IMR-90 (cell line): ENCODE measurements around the gene FGD5. TPM values are rescaled to one million over a fixed set of nuclear protein-coding genes. Genes with fewer than 3 reads are reported as not detected.

ENCODE experiments used
- ATAC-seq: fragments of 200-7000 bp; cut with Tn5 transposase; 2 replicates; pipeline ENCODE4 v1.9.1; 2020; ENCODE audit warnings: low read depth, mild to moderate bottlenecking, moderate library complexity
- BruUV-seq: library from RNA; stranded (reverse); fragments of 400-500 nt; replicated peaks from 2 replicates; lab custom pipeline; 2021; lab: Mats Ljungman, UMichigan
- CTCF ChIA-PET: fragments of 300-600 bp; formaldehyde crosslinking; extraction: SDS; loops from one replicate; lab custom pipeline; 2021; ENCODE audit warnings: antibody characterized with exemption; lab: Yijun Ruan, JAX
- POLR2A ChIA-PET: fragments of 300-600 bp; sonication (Branson Sonifier 250); formaldehyde crosslinking; loops from one replicate; lab custom pipeline; 2022; ENCODE audit warnings: antibody characterized with exemption; ENCODE audit not compliant: unreplicated experiment; lab: Charles Lee
- DNase-seq: peaks from one replicate; pipeline ENCODE4 v3.0.0; 2013
- H2AFZ ChIP-seq: replicated peaks from 2 replicates; pipeline ENCODE3; 2013; ENCODE audit warnings: low read length, mild to moderate bottlenecking; ENCODE audit not compliant: poor library complexity
- H2AK5ac ChIP-seq: 2 replicates; pipeline ENCODE4 v1.6.1; 2013; ENCODE audit warnings: low read depth, low read length, inconsistent platforms
- H2AK9ac ChIP-seq: replicated peaks from 2 replicates; pipeline ENCODE3; 2013; ENCODE audit warnings: mild to moderate bottlenecking, low read depth, low read length, moderate library complexity; ENCODE audit not compliant: poor library complexity
- H2BK120ac ChIP-seq: 2 replicates; pipeline ENCODE4 v1.6.1; 2013; ENCODE audit warnings: low read depth, low read length, inconsistent platforms
- H2BK15ac ChIP-seq: 3 replicates; pipeline ENCODE4 v1.6.1; 2013; ENCODE audit warnings: low read depth, low read length, inconsistent platforms
- H2BK20ac ChIP-seq: 2 replicates; pipeline ENCODE4 v1.6.1; 2013; ENCODE audit warnings: low read depth, mild to moderate bottlenecking, inconsistent platforms, low read length, moderate library complexity
- H2BK5ac ChIP-seq: 2 replicates; pipeline ENCODE4 v1.6.1; 2013; ENCODE audit warnings: mild to moderate bottlenecking, low read depth, low read length, inconsistent platforms; ENCODE audit not compliant: poor library complexity, severe bottlenecking
- H3K14ac ChIP-seq: replicated peaks from 2 replicates; pipeline ENCODE4 v1.6.1; 2013; ENCODE audit warnings: low read depth, low read length, inconsistent platforms
- H3K18ac ChIP-seq: 2 replicates; pipeline ENCODE4 v1.6.1; 2013; ENCODE audit warnings: low read depth, low read length, control low read depth
- H3K23ac ChIP-seq: 2 replicates; pipeline ENCODE4 v1.6.1; 2013; ENCODE audit warnings: low read depth, low read length, inconsistent platforms
- H3K27ac ChIP-seq: 2 replicates; pipeline ENCODE4 v1.5.1; 2013; ENCODE audit warnings: mild to moderate bottlenecking, control low read depth, low read length; ENCODE audit not compliant: insufficient read depth
- H3K27me3 ChIP-seq: 2 replicates; pipeline ENCODE4 v1.6.1; 2013; ENCODE audit warnings: low read length; ENCODE audit not compliant: control insufficient read depth, insufficient read depth
- H3K36me3 ChIP-seq: 2 replicates; pipeline ENCODE4 v1.6.1; 2013; ENCODE audit warnings: low read length, mixed read lengths; ENCODE audit not compliant: control insufficient read depth, insufficient read depth
- H3K4ac ChIP-seq: 2 replicates; pipeline ENCODE4 v1.6.1; 2013; ENCODE audit warnings: low read depth, low read length, inconsistent platforms
- H3K4me1 ChIP-seq: 2 replicates; pipeline ENCODE4 v1.6.1; 2013; ENCODE audit warnings: low read length, mixed read lengths; ENCODE audit not compliant: control insufficient read depth, insufficient read depth
- H3K4me2 ChIP-seq: 2 replicates; pipeline ENCODE4 v1.6.1; 2013; ENCODE audit warnings: low read depth, mild to moderate bottlenecking, control low read depth, low read length, moderate library complexity
- H3K4me3 ChIP-seq: 2 replicates; pipeline ENCODE4 v1.5.1; 2013; ENCODE audit warnings: low read depth, mild to moderate bottlenecking, control low read depth, low read length, moderate library complexity; ENCODE audit not compliant: insufficient read depth
- H3K56ac ChIP-seq: 2 replicates; pipeline ENCODE4 v1.6.1; 2013; ENCODE audit warnings: low read length, inconsistent platforms; ENCODE audit not compliant: insufficient read depth; ENCODE audit errors: extremely low read depth
- H3K79me1 ChIP-seq, 2 experiments: 2 replicates each; pipeline ENCODE4 v1.6.1; 2013; ENCODE audit warnings: low read length in 2 of 2, inconsistent platforms in 1 of 2, low read depth in 1 of 2
- H3K9ac ChIP-seq: 2 replicates; pipeline ENCODE4 v1.6.1; 2013; ENCODE audit warnings: low read depth, low read length, control low read depth
- H3K9me1 ChIP-seq: 2 replicates; pipeline ENCODE4 v1.6.1; 2013; ENCODE audit warnings: low read length, inconsistent platforms; ENCODE audit not compliant: insufficient read depth
- H3K9me3 ChIP-seq: 2 replicates; pipeline ENCODE4 v1.6.1; 2013; ENCODE audit warnings: low read length; ENCODE audit not compliant: control insufficient read depth, insufficient read depth
- H4K20me1 ChIP-seq: 2 replicates; pipeline ENCODE4 v1.6.1; 2013; ENCODE audit warnings: low read length, inconsistent platforms; ENCODE audit not compliant: insufficient read depth
- H4K5ac ChIP-seq: 2 replicates; pipeline ENCODE4 v1.6.1; 2013; ENCODE audit warnings: mild to moderate bottlenecking, low read depth, low read length, control low read depth
- H4K8ac ChIP-seq, 2 experiments: 2 replicates each; pipeline ENCODE4 v1.6.1; 2013; ENCODE audit warnings: low read depth in 2 of 2, low read length in 2 of 2, control low read depth in 1 of 2, inconsistent platforms in 1 of 2
- H4K91ac ChIP-seq: 2 replicates; pipeline ENCODE4 v1.6.1; 2013; ENCODE audit warnings: low read depth, low read length, inconsistent platforms; ENCODE audit not compliant: insufficient read depth
- BHLHE40 ChIP-seq: fragments of 150-350 bp; IDR thresholded peaks from 2 replicates; pipeline ENCODE4 v1.6.1; 2016; ENCODE audit warnings: mild to moderate bottlenecking, low read depth, low read length
- CEBPB ChIP-seq: IDR thresholded peaks from 2 replicates; pipeline ENCODE4 v1.6.1; 2012; ENCODE audit warnings: low read depth, low read length, improper control_type of control experiment
- CHD1 ChIP-seq: IDR thresholded peaks from 2 replicates; pipeline ENCODE4 v1.6.1; 2012; ENCODE audit warnings: low read depth, low read length, improper control_type of control experiment
- MAFK ChIP-seq: IDR thresholded peaks from 2 replicates; pipeline ENCODE4 v1.6.1; 2012; ENCODE audit warnings: low read depth, low read length, improper control_type of control experiment
- MAZ ChIP-seq: IDR thresholded peaks from 2 replicates; pipeline ENCODE4 v1.6.1; 2012; ENCODE audit warnings: low read depth, mild to moderate bottlenecking, low read length, improper control_type of control experiment, moderate library complexity, borderline replicate concordance
- MXI1 ChIP-seq: IDR thresholded peaks from 2 replicates; pipeline ENCODE4 v1.6.1; 2012; ENCODE audit warnings: low read depth, mild to moderate bottlenecking, low read length, moderate library complexity, borderline replicate concordance
- NFE2L2 ChIP-seq: fragments of 150-350 bp; IDR thresholded peaks from 2 replicates; pipeline ENCODE4 v1.6.1; 2016; ENCODE audit warnings: low read depth, mild to moderate bottlenecking, low read length
- POLR2A ChIP-seq: IDR thresholded peaks from 2 replicates; pipeline ENCODE4 v1.6.1; 2012; ENCODE audit warnings: mild to moderate bottlenecking, low read depth, low read length
- SMC3 ChIP-seq: fragments of 150-350 bp; IDR thresholded peaks from 2 replicates; pipeline ENCODE4 v1.6.1; 2016; ENCODE audit warnings: low read depth, mild to moderate bottlenecking, antibody characterized with exemption, low read length, moderate library complexity
- WGBS, 2 experiments: methylation state at CpG; one replicate each; pipeline versions ENCODE4 v1.1.5 to v1.1.7; 2013; ENCODE audit warnings: missing lambda C conversion rate in 2 of 2; ENCODE audit not compliant: insufficient read length in 1 of 2; ENCODE audit errors: extremely low coverage in 2 of 2; 5-methylcytosine and 5-hydroxymethylcytosine counted together
- dilution Hi-C: fragments of 300-500 bp; cut with HindIII; formaldehyde crosslinking; loops from one replicate; pipeline ENCODE4 v1.14.3; 2018; ENCODE audit warnings: low sequenced_read_pairs; ENCODE audit not compliant: unreplicated experiment
- in situ Hi-C: fragments of 300-500 bp; cut with MboI; formaldehyde crosslinking; loops from 3 replicates; pipeline ENCODE4 v1.14.3; 2019; ENCODE audit warnings: low sequenced_read_pairs, inconsistent platforms, mixed read lengths
- intact Hi-C: fragments of 100-400 bp; cut with micrococcal nuclease; formaldehyde crosslinking; loops from 2 replicates; pipeline ENCODE4 v1.10.0; 2022
- polyA plus RNA-seq, 3 experiments: library from polyadenylated mRNA; depleted of rRNA; stranded (reverse); fragments of >200 nt; gene quantifications; 2 replicates each; pipeline ENCODE4 v1.2.3, GENCODE V29; 2012; ENCODE audit warnings: low replicate concordance in 1 of 3
- total RNA-seq: library from RNA; depleted of rRNA; stranded (reverse); fragments of >200 nt; gene quantifications from 2 replicates; pipeline ENCODE4 v1.2.3, GENCODE V29; 2012
- TF ChIP-seq, protein P1 (sequence below): fragments of 150-350 bp; IDR thresholded peaks from 2 replicates; pipeline ENCODE4 v1.6.1; 2016; ENCODE audit warnings: low read depth, mild to moderate bottlenecking, low read length, moderate library complexity, borderline replicate concordance
- TF ChIP-seq, protein P2 (sequence below): fragments of 150-350 bp; IDR thresholded peaks from 2 replicates; pipeline ENCODE4 v1.6.1; 2017; ENCODE audit warnings: mild to moderate bottlenecking, antibody characterized with exemption, low read length, low read depth

The FGD5 gene
- total and polyA plus RNA-seq, 2 of the 4 experiments (the other 2 are of a cell fraction): not detected

DNA sequence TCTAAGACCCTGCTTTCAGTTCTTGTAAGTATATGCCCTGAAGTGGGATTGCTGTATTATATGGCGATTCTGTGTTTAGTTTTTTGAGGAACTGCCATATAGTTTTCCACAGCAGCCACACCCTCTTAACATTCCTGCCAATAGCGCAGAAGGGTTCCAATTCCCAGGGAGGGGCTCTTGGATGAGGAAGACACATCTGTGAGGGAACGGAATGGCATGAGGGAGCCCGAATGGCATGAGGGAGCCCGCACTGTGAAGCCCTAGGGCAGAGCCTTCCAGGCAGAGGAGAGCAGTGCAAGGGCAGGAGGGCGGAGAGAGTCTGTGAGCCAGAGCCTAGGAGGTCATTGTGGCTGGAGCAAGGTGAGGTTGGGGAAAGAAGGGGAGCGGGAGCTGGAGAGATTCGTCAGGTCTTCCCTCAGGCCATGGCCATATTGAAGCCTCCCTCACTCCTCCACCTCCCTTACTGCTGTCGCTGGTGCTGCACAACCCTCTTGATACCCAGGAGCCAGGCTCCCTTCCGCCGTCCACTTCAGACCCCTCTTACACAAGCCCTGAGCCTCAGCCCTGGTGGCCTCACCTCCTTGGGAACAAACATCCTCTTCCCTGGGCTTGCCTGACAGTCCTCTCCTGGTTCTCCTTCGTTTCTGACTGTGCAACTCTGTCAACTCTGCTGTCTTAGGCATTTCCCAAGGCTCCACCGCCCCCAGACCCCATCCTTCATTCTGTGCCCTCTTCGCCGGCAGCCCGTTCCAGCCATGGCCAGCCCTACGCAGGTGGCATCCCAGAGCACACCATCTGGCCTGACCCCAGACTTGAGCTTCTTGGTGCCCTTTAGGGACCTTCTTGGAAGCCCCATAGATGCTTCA lies 51.4 kb downstream of the FGD5 start:
- no peak overlapping the region for H2AK5ac ChIP-seq
- ATAC-seq: no peak

More for the DNA sequence above, 51.4 kb downstream of the FGD5 start:
- DNase-seq: no peak
- H3K9me1 ChIP-seq: no peaks in the 10 kb centered on the region
- peaks cover 5% of the 10 kb centered on the region; the same call in 1 of the 2 replicates for H3K27me3 ChIP-seq
- H3K56ac ChIP-seq: no peak overlapping the region
- in situ Hi-C loops: no loop called here
- no peaks in the 10 kb centered on the region for H3K79me1 ChIP-seq
- H2AK9ac ChIP-seq: no peak overlapping the region
- no peak for TF ChIP-seq POLR2A
- TF ChIP-seq, protein P1, sequence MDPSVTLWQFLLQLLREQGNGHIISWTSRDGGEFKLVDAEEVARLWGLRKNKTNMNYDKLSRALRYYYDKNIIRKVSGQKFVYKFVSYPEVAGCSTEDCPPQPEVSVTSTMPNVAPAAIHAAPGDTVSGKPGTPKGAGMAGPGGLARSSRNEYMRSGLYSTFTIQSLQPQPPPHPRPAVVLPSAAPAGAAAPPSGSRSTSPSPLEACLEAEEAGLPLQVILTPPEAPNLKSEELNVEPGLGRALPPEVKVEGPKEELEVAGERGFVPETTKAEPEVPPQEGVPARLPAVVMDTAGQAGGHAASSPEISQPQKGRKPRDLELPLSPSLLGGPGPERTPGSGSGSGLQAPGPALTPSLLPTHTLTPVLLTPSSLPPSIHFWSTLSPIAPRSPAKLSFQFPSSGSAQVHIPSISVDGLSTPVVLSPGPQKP: no peak
- no peak for TF ChIP-seq CHD1
- TF ChIP-seq MXI1: no peak
- TF ChIP-seq, protein P2, sequence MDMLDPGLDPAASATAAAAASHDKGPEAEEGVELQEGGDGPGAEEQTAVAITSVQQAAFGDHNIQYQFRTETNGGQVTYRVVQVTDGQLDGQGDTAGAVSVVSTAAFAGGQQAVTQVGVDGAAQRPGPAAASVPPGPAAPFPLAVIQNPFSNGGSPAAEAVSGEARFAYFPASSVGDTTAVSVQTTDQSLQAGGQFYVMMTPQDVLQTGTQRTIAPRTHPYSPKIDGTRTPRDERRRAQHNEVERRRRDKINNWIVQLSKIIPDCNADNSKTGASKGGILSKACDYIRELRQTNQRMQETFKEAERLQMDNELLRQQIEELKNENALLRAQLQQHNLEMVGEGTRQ: no peak
- TF ChIP-seq MAFK: no peak
- no peak for TF ChIP-seq NFE2L2
- TF ChIP-seq BHLHE40: no peak
- no peak for TF ChIP-seq CEBPB
- no peak for TF ChIP-seq MAZ
- TF ChIP-seq SMC3: no peak
- H3K18ac ChIP-seq: no peak overlapping the region
- no peak overlapping the region for H3K4me3 ChIP-seq
- no peak overlapping the region for H3K14ac ChIP-seq
- H3K36me3 ChIP-seq: no peaks in the 10 kb centered on the region
- H2BK15ac ChIP-seq: no peak overlapping the region
- H3K9me3 ChIP-seq: no peaks in the 10 kb centered on the region
- H3K4me2 ChIP-seq: no peak overlapping the region
- no peaks in the 10 kb centered on the region for H4K20me1 ChIP-seq
- POLR2A ChIA-PET: no interaction called here
- dilution Hi-C loops: no loop called here
- CTCF ChIA-PET: no interaction called here
- no peak overlapping the region for H2BK120ac ChIP-seq
- no peak overlapping the region for H2BK5ac ChIP-seq
- H2BK20ac ChIP-seq: no peak overlapping the region
- H3K4ac ChIP-seq: no peak overlapping the region
- H3K4me1 ChIP-seq: no peaks in the 10 kb centered on the region
- WGBS, 2 experiments: 48% methylated on average over 5 of the region's 17 CpGs; no CpG with 5 or more reads in 1 of the 2 experiments
- H2AFZ ChIP-seq: no peak overlapping the region
- H3K27ac ChIP-seq: no peak overlapping the region
- H4K8ac ChIP-seq: no peak overlapping the region
- no TSS peak for BruUV-seq
- intact Hi-C loops: no loop called here
- H3K9ac ChIP-seq: no peak overlapping the region
- no peak overlapping the region for H4K5ac ChIP-seq
- H4K91ac ChIP-seq: no peak overlapping the region
- no peak overlapping the region for H3K23ac ChIP-seq
